GM19099 (cell line): Measurements from ENCODE around the gene RAB15.

Experiments used
- POLR2A ChIP-seq: IDR thresholded peaks from 3 replicates; pipeline ENCODE4 v1.6.1; 2011; ENCODE audit warnings: low read depth; ENCODE audit not compliant: insufficient read length; ENCODE audit errors: extremely low read depth

The RAB15 gene

GRCh38 chr14:64971491-64971942, 619 bp downstream of the RAB15 start:
- no peak for TF ChIP-seq POLR2A

- no peak for TF ChIP-seq POLR2A
These were observed 1.2 kb downstream of the RAB15 start for GRCh38 chr14:64970776-64971477.

- no peak for TF ChIP-seq POLR2A
These were observed 2.1 kb downstream of the RAB15 start for GRCh38 chr14:64970041-64970440.

GRCh38 chr14:64968651-64969050, 3.5 kb downstream of the RAB15 start:
- TF ChIP-seq POLR2A: no peak

GRCh38 chr14:64968167-64968566, 4.0 kb downstream of the RAB15 start:
- no peak for TF ChIP-seq POLR2A

GRCh38 chr14:64966976-64967375, 5.2 kb downstream of the RAB15 start:
- TF ChIP-seq POLR2A: no peak

- TF ChIP-seq POLR2A: no peak
These were observed 6.7 kb downstream of the RAB15 start for GRCh38 chr14:64965356-64966000.

GRCh38 chr14:64963611-64964010, 8.5 kb downstream of the RAB15 start:
- no peak for TF ChIP-seq POLR2A

- TF ChIP-seq POLR2A: no peak
These were observed 11.3 kb downstream of the RAB15 start for GRCh38 chr14:64960762-64961276.

- no peak for TF ChIP-seq POLR2A
These were observed 13.4 kb downstream of the RAB15 start for GRCh38 chr14:64958743-64959142.

- TF ChIP-seq POLR2A: no peak
These were observed 13.9 kb downstream of the RAB15 start for GRCh38 chr14:64958201-64958600.

- TF ChIP-seq POLR2A: no peak
These were observed 15.3 kb downstream of the RAB15 start for GRCh38 chr14:64956697-64957406.

GRCh38 chr14:64955297-64955696, 16.8 kb downstream of the RAB15 start:
- no peak for TF ChIP-seq POLR2A

GRCh38 chr14:64954491-64955240, 17.5 kb downstream of the RAB15 start:
- TF ChIP-seq POLR2A: no peak

- no peak for TF ChIP-seq POLR2A
These were observed 18.5 kb downstream of the RAB15 start for GRCh38 chr14:64953661-64954060.
